Anterior cingulate cortex (tissue), 58 donors: ENCODE measurements around the gene MRGPRX3.
"Not testable (repeated sequence)": the region's sequence is repeated elsewhere in the genome, so short reads cannot be mapped to it uniquely, and the experiment has no call there.

ENCODE experiments used
- DNase-seq, 58 donors: peaks; one replicate each; lab custom pipeline; 2025; lab: John Stamatoyannopoulos, UW

MRGPRX3 gene

DNA sequence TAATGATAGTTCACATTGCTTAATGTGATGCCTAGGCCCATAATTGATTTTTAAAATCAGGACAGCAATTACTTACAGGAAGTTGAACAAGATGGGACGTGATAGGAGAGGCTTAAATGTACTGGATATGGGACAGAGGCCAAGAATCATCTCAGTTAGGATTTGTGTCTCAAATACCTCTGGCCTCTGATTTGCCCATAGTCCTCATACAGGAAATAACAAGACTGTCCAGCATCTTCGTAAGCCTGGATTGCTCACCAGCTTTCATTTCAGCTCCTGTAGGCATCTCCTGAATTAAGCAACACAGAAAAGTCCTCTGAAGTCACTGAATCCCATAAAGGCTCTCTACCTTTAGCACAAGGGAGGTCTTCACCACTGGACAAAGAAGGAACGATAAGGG is at the start of gene MRGPRX3:
MRGPRX3 (plus strand) TSS at position 231 of the 400 bp plus-strand sequence. CDS start 4,632 bp downstream, outside the sequence.
- no peak for DNase-seq

DNA sequence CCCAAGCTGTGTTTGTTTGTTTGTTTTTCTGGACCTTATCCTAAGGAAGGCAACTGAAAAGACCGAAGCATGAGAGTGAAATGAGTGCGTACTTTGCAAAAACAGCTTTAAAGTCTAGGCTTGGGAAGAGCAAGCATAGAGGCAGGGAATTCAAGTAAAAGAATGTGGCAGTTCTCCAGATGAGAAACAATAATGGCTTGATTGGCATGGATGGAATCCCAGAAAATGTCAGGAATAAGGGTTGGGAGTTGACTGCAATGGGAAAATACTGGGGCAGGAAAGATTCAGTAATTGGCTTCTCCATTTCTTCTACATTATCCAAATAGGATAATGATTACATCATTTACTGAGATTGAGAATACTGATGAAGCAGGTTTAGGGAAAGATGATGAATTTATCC is 44.0 kb upstream of the MRGPRX3 start:
- peak in 2 of 58 donors; percentile 5 to 6 for DNase-seq

DNA sequence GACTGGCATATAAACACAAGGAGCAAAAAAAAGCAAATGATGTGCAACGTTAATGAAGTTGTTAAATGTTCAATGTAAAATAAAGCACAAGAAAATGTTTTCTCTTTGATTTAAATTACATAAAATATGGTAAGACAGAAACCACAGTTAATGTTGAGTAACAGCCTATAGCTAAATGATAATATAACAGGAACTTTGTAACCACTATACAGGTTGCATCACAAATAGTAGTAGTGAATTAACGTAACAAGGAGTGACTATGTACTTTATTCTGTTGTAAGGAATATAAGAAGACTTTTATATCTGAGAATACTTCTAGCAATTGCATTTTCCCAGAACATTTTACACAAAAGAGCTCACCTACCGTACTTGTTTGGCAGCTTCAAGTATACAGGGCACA is 43.4 kb upstream of the MRGPRX3 start:
- no peak for DNase-seq

DNA sequence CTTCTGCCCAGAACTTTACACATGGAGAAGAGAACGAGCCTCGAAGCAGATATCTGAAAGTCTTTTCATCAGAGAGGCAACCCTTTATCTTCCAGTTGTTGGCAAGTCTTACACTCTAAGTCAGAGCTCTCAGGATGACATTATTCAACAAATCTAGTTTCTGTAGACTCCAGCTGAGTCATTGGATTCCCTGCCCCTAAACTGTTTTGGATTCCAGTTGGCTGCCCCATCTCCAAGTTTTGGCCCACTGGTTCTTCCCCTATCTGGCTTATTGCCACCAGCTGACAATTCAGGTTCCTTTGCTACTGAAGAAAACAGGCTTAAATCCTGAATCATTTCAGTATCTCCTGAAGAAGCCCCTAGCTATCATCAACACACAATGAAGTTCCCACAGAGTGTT is 40.6 kb upstream of the MRGPRX3 start:
- DNase-seq = peak in 2 of 58 donors; percentile 2 to 12

GRCh38 chr11:18093959-18094358 is 38.4 kb upstream of the MRGPRX3 start:
- DNase-seq = no peak

DNA sequence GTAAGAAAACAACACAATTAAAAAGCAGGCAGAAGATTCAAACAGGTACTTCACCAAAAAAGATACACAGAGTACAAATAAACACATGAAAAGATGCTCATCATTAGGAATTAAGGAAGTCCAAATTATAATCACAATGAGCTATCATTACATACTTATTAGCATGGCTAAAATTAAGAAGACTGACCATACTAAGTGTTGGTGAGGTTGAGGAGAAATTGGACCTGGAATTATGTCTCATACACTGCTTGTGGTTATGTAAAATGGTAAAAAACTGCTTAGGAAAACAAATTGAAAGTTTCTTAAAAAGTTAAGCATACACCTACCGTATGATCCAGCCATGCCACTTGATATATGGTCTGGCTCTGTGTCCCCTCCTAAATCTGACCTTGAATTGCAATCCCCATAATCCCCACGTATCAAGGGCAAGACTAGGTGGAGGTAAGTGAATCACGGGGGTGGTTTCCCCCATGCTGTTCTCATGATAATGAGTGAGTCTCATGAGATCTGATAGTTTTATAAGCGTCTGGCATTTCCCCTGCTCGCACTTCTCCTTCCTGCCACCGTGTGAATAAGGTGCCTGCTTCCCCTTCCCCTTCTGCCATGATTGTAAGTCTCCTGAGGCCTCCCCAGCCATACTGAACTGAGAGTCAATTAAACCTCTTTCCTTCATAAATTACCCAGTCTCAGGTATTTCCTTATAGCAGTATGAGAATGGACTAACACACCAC is 31.3 kb upstream of the MRGPRX3 start:
- no peak for DNase-seq

GRCh38 chr11:18105086-18105801 is 27.1 kb upstream of the MRGPRX3 start:
- no peak for DNase-seq

GRCh38 chr11:18105802-18106574 is 26.4 kb upstream of the MRGPRX3 start, which contains the start of gene SAAL1:
Gene SAAL1 (minus strand): TSS chr11:18106082. CDS start chr11:18106041, 41 bp downstream.
- peak in 57 of 58 donors; percentile 18 to 88 (median 76) for DNase-seq

DNA sequence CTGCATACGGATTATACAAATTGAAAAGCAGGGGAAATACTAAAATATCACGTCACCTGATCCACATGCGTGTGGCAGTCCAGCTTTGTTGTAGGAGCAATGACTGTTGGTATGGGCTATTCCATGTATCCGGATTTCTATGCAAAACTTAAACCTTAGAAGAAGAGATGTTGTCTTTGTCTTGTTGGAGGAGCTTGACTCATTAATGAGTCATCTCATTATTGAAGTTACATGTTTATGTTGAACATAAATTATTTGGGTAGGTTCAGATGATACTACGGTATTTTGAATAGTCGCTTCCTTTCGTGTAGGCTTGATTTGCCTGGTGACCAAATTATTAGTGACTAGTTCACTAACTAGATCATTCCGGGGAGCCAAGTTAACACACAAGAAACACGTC is 25.7 kb upstream of the MRGPRX3 start:
- DNase-seq = no peak

DNA sequence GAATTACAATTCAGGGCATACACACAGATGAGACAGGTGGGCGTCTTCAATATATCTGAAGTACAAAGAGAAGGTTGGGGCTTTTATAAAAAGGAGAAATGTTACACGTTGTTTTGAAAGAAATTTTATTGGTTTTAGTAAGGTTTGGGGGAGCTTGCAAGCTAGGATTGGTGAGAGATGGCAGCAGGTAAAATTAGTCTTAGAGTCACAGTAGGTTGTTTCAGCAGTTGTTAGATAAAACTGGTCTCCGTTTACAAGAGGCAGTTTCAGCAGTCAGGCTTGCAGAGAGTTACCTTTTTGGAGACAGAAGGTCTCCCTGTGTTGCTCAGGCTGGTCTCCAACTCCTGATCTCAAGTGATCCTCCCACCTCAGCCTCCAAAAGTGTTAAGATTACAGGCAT is 24.1 kb upstream of the MRGPRX3 start:
- no peak for DNase-seq

DNA sequence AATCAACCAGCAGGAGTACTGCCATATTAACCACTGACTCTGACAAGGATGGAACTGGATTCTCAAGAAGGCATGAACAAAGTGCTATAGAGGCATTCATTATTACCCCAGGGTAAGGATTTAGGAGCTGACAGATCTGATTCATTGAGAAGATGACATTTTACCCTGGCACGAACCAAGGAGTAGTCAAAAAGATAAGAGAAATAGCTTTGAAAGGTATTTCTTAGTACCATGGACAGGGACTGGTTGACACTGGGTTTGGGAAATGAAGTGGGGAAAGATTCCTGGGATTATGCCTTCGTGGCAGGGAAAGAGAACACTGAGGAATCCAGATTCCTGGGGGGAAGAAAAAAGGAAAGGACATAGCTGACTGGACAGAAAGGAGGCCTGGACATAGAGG is 21.4 kb upstream of the MRGPRX3 start:
- DNase-seq = no peak

DNA sequence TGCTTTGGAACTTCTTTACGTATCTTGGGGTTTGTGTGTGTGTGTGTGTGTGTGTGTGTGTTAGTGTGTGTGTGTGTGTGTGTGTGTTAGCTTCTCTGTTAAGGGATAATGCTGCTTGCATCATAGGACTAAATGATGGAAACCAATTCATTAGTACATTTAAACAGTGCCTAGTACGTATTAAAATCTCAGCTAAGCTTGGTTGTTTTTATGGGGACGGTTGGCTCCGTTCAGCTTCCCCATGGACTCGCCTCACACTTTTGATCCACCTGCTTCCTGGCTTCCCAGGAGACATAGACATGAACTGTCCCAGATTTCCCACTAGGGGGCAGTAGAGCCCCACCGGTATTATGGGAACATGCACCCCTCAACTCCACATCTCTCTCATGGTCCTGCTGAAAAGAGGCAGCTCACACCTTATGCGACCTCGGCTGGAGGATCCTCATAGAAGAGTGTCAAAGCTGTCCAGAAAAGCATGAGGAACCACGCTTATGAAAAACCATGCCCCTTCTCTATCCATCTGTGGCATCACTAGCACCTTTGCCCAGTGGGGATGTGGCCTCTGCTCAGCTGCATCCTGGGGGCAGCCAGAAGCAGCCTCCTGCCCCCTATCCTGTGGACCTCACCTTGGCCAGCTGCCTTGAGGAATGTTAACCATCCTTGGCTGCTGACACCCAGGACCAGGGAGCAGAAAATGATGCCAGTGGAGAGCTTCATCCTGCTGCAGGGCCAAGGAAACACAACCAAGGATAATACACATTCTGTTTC is 16.8 kb upstream of the MRGPRX3 start:
- peak in 53 of 58 donors; percentile 1 to 72 (median 24) for DNase-seq

GRCh38 chr11:18121331-18121828 is 11.0 kb upstream of the MRGPRX3 start:
- DNase-seq = not testable (repeated sequence)

DNA sequence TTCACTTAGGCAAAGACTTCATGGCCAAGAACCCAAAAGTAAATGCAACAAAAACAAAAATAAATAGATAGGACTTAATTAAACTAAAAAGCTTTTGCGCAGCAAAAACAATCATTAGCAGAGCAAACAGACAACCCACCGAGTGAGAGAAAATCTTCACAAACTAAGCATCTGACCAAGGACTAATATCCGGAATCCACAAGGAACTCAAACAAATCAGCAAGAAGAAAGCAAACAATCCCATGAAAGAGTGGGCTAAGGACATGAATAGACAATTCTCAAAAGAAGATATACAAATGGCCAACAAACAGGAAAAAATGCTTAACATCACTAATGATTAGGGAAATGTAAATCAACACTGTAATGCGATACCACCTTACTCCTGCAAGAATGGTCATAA is 1.3 kb upstream of the MRGPRX3 start:
- DNase-seq = not testable (repeated sequence)

- DNase-seq = no peak
Measured at GRCh38 chr11:18135308-18135707, 2.9 kb downstream of the MRGPRX3 start.

- no peak for DNase-seq
Measured at GRCh38 chr11:18137186-18137800, 4.9 kb downstream of the MRGPRX3 start.

GRCh38 chr11:18140145-18140544 is 7.8 kb downstream of the MRGPRX3 start:
- no peak for DNase-seq

DNA sequence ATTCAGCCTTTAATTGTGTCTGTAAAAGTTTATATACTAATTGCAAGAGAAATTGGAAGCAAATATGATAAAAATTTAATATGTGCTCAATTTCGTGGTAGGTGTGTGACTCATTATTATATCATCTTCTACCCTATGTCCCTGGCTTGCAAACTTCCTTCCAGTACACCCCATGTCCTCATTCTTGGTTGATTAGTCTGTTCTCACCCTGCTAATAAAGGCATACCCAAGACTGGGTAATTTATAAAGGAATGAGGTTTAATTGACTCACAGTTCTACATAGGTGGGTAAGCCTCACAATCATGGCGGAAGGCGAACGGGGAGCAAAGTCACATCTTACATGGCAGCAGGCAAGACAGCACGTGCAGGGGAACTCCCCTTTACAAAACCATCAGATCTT is 11.9 kb downstream of the MRGPRX3 start:
- DNase-seq = no peak

DNA sequence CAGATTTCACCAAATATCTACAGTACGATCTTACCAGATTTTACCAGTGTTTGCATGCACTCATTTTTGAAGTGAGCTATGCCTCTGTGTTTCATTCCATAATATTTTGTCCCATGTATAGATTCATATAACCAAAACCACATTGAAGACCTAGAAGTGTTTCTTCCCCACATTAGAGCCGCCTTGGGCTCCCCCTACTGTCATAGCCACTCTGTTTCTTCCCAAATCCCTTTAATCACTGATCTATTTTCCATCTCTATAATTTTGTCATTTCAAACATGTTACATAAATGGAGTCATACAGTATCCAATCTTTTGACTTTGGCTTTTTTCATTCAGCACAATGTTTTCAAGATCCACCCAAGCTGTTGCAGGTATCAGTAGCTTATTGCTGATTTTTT is 12.7 kb downstream of the MRGPRX3 start:
- no peak for DNase-seq

- no peak for DNase-seq
Measured at GRCh38 chr11:18145837-18146236, 13.5 kb downstream of the MRGPRX3 start.
